ENCODE data around the gene AIFM1. TPM values are rescaled to one million over a fixed set of nuclear protein-coding genes. Genes with fewer than 3 reads are reported as not detected.

Gene AIFM1
- total and polyA plus RNA-seq, 2 donors (not counting 3 experiments of a cell fraction or from before 2014, with no cell fraction given) = 23.7 to 29.7 TPM

GRCh38 chrX:130212371-130212770 is 46.7 kb upstream of the AIFM1 start:
- Histone ChIP-seq H3K9ac (replicated peaks; ENCODE audit: extremely low read depth, insufficient read depth, low read length) (no peak overlapping the region), H3K4me3 (replicated peaks in 1 of 3; ENCODE audit: insufficient read depth in 1 of 3, low read depth in 1 of 3, low read length in 3 of 3) (no peak overlapping the region), H3K27me3 (ENCODE audit: control insufficient read depth in 2 of 2, insufficient read depth in 2 of 2, low read length in 2 of 2) (no peaks in the 10 kb centered on the region), H2AFZ (ENCODE audit: low read depth, low read length) (no peak overlapping the region), H3K27ac (ENCODE audit: insufficient read depth, low read depth, low read length) (no peak overlapping the region), H3K4me1 (ENCODE audit: control insufficient read depth, extremely low read depth, insufficient read depth, low read length) (no peaks in the 10 kb centered on the region), H3K9me3 (replicated peaks; ENCODE audit: control insufficient read depth, insufficient read depth, low read length) (no peaks in the 10 kb centered on the region), H3K9me1 (replicated peaks; ENCODE audit: control insufficient read depth, extremely low read depth, insufficient read depth, low read length) (no peaks in the 10 kb centered on the region), H3K36me3 (ENCODE audit: control insufficient read depth in 2 of 2, extremely low read depth in 1 of 2, insufficient read depth in 2 of 2, low read length in 2 of 2) (peaks cover 0 to 3% of the 10 kb centered on the region in 2 experiments), H3K79me2 (ENCODE audit: control insufficient read depth, insufficient read depth, low read length) (no peaks in the 10 kb centered on the region), H4K20me1 (replicated peaks; ENCODE audit: control insufficient read depth, extremely low read depth, insufficient read depth, low read length) (no peaks in the 10 kb centered on the region), H3K4me2 (ENCODE audit: insufficient read depth, low read length) (no peak overlapping the region)
- ChIA-PET CTCF (no interaction called here), POLR2A (no interaction called here)
- DNase-seq (ENCODE audit: low read depth, low spot score) (no peak), FAIRE-seq (no peak)
- dilution Hi-C loops (cut with MboI; ENCODE audit: extremely low pct_ligation_motif_present, low sequenced_read_pairs) (no loop called here), intact Hi-C loops (cut with micrococcal nuclease) (no loop called here)
- no TSS peak for BruUV-seq (replicated peaks)
- TF ChIP-seq EZH2 (IDR thresholded peaks at IDR 0.05; ENCODE audit: borderline replicate concordance, low read depth, low read length, severe bottlenecking) = no peak
- no peak for TF ChIP-seq GATA2 (IDR thresholded peaks at IDR 0.05; ENCODE audit: insufficient read depth, insufficient read length, low read depth, low read length)
- TF ChIP-seq POLR2A (IDR thresholded peaks at IDR 0.05; ENCODE audit: low read depth, low read length) = no peak
- TF ChIP-seq, protein P1, sequence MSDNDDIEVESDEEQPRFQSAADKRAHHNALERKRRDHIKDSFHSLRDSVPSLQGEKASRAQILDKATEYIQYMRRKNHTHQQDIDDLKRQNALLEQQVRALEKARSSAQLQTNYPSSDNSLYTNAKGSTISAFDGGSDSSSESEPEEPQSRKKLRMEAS (IDR thresholded peaks at IDR 0.05; ENCODE audit: insufficient read depth, insufficient read length) = no peak
- no peak for TF ChIP-seq POLR2AphosphoS5 (IDR thresholded peaks at IDR 0.05; ENCODE audit: insufficient read depth, low read depth, low read length)
- TF ChIP-seq JUN (IDR thresholded peaks at IDR 0.05; ENCODE audit: borderline replicate concordance, insufficient read depth, insufficient read length, low read depth) = no peak
- TF ChIP-seq FOS (IDR thresholded peaks at IDR 0.05; ENCODE audit: borderline replicate concordance, insufficient read depth, low read length) = no peak
- TF ChIP-seq MYC (IDR thresholded peaks at IDR 0.05; ENCODE audit: low read depth, low read length) = no peak
- TF ChIP-seq, protein P2, sequence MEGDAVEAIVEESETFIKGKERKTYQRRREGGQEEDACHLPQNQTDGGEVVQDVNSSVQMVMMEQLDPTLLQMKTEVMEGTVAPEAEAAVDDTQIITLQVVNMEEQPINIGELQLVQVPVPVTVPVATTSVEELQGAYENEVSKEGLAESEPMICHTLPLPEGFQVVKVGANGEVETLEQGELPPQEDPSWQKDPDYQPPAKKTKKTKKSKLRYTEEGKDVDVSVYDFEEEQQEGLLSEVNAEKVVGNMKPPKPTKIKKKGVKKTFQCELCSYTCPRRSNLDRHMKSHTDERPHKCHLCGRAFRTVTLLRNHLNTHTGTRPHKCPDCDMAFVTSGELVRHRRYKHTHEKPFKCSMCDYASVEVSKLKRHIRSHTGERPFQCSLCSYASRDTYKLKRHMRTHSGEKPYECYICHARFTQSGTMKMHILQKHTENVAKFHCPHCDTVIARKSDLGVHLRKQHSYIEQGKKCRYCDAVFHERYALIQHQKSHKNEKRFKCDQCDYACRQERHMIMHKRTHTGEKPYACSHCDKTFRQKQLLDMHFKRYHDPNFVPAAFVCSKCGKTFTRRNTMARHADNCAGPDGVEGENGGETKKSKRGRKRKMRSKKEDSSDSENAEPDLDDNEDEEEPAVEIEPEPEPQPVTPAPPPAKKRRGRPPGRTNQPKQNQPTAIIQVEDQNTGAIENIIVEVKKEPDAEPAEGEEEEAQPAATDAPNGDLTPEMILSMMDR (IDR thresholded peaks at IDR 0.05; ENCODE audit: extremely low read depth in 1 of 2, insufficient read depth in 1 of 2, low read depth in 1 of 2, low read length in 2 of 2) = no peak

Measured in endothelial cell of umbilical vein (primary cell).